Thyroid gland (tissue), 4 donors: ENCODE measurements around the gene BANK1.

ENCODE experiments used
- CTCF ChIP-seq, 6 experiments: fragments of 200-600 bp in 3 of 6; fragments of 450-650 bp in 3 of 6; sonication (generic) in 3 of 6; IDR thresholded peaks; one replicate each; pipeline ENCODE4 v1.5.1; 2016 to 2019; ENCODE audit warnings: antibody characterized with exemption in 6 of 6, mild to moderate bottlenecking in 2 of 6, inconsistent platforms in 1 of 6, moderate library complexity in 1 of 6
- POLR2A ChIP-seq, 2 donors: fragments of 450-650 bp; IDR thresholded peaks; one replicate each; pipeline ENCODE4 v1.6.1; 2017; ENCODE audit warnings: antibody characterized with exemption in 2 of 2, mild to moderate bottlenecking in 2 of 2, moderate library complexity in 1 of 2

GRCh38 chr4:101948055-101948454, 157.5 kb downstream of the BANK1 start:
- TF ChIP-seq CTCF (IDR thresholded peaks at IDR 0.05) (no peak), POLR2A (IDR thresholded peaks at IDR 0.05) (no peak)
